PFSK-1 (cell line): ENCODE results near the gene PFKP.

Experiments
- FOXP2 ChIP-seq: optimal IDR thresholded peaks from 2 replicates; pipeline ENCODE3; 2011; ENCODE audit warnings: borderline replicate concordance, control low read depth, inconsistent platforms; ENCODE audit not compliant: insufficient read depth; ENCODE audit errors: extremely low read length, extremely low read depth
- POLR2AphosphoS5 ChIP-seq: IDR thresholded peaks from 2 replicates; pipeline ENCODE4 v1.6.1; 2012; ENCODE audit warnings: low read depth, mild to moderate bottlenecking, control low read depth, low read length, moderate library complexity
- REST ChIP-seq, 2 experiments: IDR thresholded peaks; 2 replicates each; pipeline versions ENCODE4 v1.6.1 to v1.8.0; 2011 to 2012; ENCODE audit warnings: low read depth in 2 of 2, low read length in 2 of 2, control low read depth in 1 of 2, inconsistent platforms in 1 of 2, mild to moderate bottlenecking in 1 of 2, moderate library complexity in 1 of 2; ENCODE audit not compliant: insufficient read depth in 1 of 2
- SIN3A ChIP-seq: IDR thresholded peaks from 2 replicates; pipeline ENCODE4 v1.6.1; 2012; ENCODE audit warnings: mild to moderate bottlenecking, low read length, moderate library complexity, borderline replicate concordance; ENCODE audit not compliant: insufficient read depth
- TAF1 ChIP-seq: IDR thresholded peaks from 2 replicates; pipeline ENCODE4 v1.6.1; 2012; ENCODE audit warnings: low read length, control low read depth, borderline replicate concordance; ENCODE audit not compliant: insufficient read depth

- TF ChIP-seq REST (IDR thresholded peaks at IDR 0.05; ENCODE audit: insufficient read depth in 1 of 2, low read depth in 2 of 2, low read length in 2 of 2) (no peak), POLR2AphosphoS5 (no peak), SIN3A (no peak), TAF1 (no peak), FOXP2 (no peak)
Measured at GRCh38 chr10:3064423-3064822, 2.9 kb upstream of the PFKP start.
